WI38 (cell line): ENCODE measurements around the gene CAMK1G.

Experiments
- H3K4me3 ChIP-seq: 2 replicates; pipeline ENCODE4 v1.5.1; 2011; ENCODE audit warnings: low read depth, mild to moderate bottlenecking, control low read depth, low read length
- TF ChIP-seq, protein P1 (sequence below): IDR thresholded peaks from 2 replicates; pipeline ENCODE4 v1.5.1; 2012; ENCODE audit warnings: low read depth, mild to moderate bottlenecking, control low read depth, low read length

CAMK1G gene

GRCh38 chr1:209554761-209555611, 28.5 kb upstream of the CAMK1G start:
- H3K4me3 ChIP-seq: no peak overlapping the region
- TF ChIP-seq, protein P1, sequence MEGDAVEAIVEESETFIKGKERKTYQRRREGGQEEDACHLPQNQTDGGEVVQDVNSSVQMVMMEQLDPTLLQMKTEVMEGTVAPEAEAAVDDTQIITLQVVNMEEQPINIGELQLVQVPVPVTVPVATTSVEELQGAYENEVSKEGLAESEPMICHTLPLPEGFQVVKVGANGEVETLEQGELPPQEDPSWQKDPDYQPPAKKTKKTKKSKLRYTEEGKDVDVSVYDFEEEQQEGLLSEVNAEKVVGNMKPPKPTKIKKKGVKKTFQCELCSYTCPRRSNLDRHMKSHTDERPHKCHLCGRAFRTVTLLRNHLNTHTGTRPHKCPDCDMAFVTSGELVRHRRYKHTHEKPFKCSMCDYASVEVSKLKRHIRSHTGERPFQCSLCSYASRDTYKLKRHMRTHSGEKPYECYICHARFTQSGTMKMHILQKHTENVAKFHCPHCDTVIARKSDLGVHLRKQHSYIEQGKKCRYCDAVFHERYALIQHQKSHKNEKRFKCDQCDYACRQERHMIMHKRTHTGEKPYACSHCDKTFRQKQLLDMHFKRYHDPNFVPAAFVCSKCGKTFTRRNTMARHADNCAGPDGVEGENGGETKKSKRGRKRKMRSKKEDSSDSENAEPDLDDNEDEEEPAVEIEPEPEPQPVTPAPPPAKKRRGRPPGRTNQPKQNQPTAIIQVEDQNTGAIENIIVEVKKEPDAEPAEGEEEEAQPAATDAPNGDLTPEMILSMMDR: no peak

DNA sequence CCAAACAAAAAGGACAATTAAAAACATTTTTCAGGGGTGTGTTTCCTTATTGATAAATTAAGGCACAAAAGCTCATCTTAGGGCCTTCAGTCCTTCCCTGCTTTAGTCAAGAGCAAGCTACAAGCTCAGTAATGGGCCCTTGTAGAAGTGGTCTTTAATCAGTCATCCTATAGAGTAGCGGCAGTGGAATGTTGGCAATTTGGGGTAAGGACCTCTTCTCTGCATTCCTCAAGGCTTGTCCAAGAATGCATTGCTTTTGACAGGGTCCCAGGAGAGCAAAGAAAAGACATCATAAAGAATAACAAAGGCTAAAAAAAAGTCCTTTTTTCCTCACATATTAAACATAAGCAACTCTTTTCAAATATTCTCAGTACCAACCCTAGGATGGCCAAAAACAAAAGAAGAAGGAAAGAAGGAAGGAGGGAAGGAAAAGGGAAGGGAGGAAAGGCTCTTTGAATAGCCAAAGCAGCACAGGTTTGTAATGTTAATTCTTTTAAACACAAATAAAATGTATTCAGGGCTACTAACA, 27.3 kb upstream of the CAMK1G start:
- H3K4me3 ChIP-seq: no peak overlapping the region
- TF ChIP-seq, protein P1: no peak

DNA sequence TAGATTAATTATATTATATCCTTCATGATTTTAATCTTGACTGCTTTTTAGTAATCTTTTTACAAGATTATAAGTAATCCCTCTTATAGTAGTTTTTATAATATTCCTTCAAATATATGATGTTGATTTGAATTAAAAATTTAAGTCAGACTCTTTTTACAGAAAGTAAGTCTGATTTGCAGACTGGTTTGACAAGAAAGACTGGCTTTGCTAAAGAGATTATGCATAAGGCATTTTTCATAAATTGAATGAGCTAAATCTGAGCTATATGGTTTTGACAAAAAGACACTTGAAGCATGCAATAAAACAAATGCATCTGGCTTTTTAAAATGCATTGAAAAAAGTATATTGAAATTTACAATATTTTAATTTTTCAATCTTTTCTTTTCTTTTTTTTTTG, 26.3 kb upstream of the CAMK1G start:
- H3K4me3 ChIP-seq: no peak overlapping the region
- TF ChIP-seq, protein P1: no peak

GRCh38 chr1:209560529-209560928, 23.0 kb upstream of the CAMK1G start:
- H3K4me3 ChIP-seq: no peak overlapping the region
- TF ChIP-seq, protein P1: no peak

GRCh38 chr1:209560952-209561351, 22.6 kb upstream of the CAMK1G start:
- TF ChIP-seq, protein P1: no peak
- H3K4me3 ChIP-seq: no peak overlapping the region

DNA sequence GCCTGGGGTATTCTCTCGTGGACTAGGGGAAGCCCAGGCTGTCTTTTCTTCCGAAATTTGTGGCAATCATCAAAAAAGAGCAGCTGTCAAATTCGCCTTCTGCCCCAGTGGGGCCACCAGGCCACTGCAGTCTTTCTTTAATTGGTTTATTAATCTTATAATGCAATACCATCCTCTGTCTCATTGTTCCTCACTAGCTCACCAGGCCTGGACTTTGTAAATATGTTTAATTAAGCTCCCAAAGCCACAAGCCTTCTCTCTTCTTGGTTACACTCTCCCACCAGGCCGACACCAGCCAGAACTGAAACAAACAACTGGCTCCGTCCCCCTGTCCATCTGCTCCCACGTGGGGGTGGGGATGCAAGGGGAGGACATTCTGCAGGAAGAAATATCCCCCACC, 22.0 kb upstream of the CAMK1G start:
- TF ChIP-seq, protein P1: no peak

GRCh38 chr1:209564849-209565248, 18.7 kb upstream of the CAMK1G start:
- H3K4me3 ChIP-seq: no peak overlapping the region

More for the DNA sequence above, 22.0 kb upstream of the CAMK1G start:
- H3K4me3 ChIP-seq: no peak overlapping the region

More at GRCh38 chr1:209564849-209565248, 18.7 kb upstream of the CAMK1G start:
- TF ChIP-seq, protein P1: no peak
